ENCODE results near the gene RGS17.
A peak's percentile ranks its signal among the peaks of the same experiment; 100 is the strongest.

The RGS17 gene

DNA sequence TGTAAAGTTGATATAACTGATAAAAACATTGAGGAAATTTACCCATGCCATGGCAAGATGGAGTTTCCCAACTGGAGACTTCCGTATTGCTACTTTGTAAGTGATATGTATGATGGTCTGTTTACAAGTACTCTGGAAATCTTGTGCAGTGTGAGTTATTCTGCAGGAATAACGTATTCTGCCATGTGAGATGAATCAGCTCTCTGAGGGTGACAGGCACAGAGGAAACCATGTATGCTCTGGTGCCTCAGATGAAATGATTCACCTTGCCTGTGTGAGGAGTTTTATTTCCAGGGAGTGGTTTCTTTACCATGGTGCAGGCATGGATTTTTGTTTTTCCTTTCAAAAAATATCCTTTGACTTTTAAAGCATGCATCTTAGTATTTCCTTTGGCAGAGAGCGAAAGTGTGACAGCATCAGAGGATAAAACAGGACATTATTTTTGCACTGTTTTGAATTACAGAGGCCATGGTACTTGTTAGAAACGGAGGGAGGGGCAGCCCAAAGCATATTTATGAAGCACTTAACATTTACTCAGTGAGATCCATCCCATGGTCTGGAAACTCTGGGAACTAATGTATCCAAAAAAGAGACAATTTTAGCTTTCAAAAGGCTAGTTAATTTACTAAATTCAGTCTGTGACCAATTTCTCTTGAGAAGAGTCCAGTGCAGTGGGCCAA lies 92.6 kb downstream of the RGS17 start:
- Histone ChIP-seq H3K36me3 (ENCODE audit: insufficient read depth, low read length) (no peaks in the 10 kb centered on the region), H3F3A (ENCODE audit: low read depth) (no peaks in the 10 kb centered on the region), H4K20me1 (ENCODE audit: insufficient read depth, low read length, poor library complexity, severe bottlenecking) (no peaks in the 10 kb centered on the region), H3K9me3 (ENCODE audit: insufficient read depth, low read depth, low read length) (no peaks in the 10 kb centered on the region), H3K4me2 (ENCODE audit: low read depth, low read length, poor library complexity, severe bottlenecking) (no peak overlapping the region), H3K9me2 (replicated peaks; ENCODE audit: low read depth, low read length) (no peaks in the 10 kb centered on the region), H3K4me3 (ENCODE audit: low read length, poor library complexity, severe bottlenecking) (no peak overlapping the region), H3K9ac (ENCODE audit: low read depth, low read length, poor library complexity, severe bottlenecking) (no peak overlapping the region), H2AFZ (ENCODE audit: low read length) (no peak overlapping the region), H3K4me1 (ENCODE audit: insufficient read depth, low read length, poor library complexity, severe bottlenecking) (no peaks in the 10 kb centered on the region), H3K27me3 (ENCODE audit: insufficient read depth, low read length, poor library complexity, severe bottlenecking) (no peaks in the 10 kb centered on the region), H3K79me2 (ENCODE audit: insufficient read depth, low read length) (no peaks in the 10 kb centered on the region)
- TF ChIP-seq, protein P1, sequence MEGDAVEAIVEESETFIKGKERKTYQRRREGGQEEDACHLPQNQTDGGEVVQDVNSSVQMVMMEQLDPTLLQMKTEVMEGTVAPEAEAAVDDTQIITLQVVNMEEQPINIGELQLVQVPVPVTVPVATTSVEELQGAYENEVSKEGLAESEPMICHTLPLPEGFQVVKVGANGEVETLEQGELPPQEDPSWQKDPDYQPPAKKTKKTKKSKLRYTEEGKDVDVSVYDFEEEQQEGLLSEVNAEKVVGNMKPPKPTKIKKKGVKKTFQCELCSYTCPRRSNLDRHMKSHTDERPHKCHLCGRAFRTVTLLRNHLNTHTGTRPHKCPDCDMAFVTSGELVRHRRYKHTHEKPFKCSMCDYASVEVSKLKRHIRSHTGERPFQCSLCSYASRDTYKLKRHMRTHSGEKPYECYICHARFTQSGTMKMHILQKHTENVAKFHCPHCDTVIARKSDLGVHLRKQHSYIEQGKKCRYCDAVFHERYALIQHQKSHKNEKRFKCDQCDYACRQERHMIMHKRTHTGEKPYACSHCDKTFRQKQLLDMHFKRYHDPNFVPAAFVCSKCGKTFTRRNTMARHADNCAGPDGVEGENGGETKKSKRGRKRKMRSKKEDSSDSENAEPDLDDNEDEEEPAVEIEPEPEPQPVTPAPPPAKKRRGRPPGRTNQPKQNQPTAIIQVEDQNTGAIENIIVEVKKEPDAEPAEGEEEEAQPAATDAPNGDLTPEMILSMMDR (conservative IDR thresholded peaks at IDR 0.05; ENCODE audit: low read length): no peak
- no peak for TF ChIP-seq EZH2phosphoT487 (IDR thresholded peaks at IDR 0.05; ENCODE audit: borderline replicate concordance)

DNA sequence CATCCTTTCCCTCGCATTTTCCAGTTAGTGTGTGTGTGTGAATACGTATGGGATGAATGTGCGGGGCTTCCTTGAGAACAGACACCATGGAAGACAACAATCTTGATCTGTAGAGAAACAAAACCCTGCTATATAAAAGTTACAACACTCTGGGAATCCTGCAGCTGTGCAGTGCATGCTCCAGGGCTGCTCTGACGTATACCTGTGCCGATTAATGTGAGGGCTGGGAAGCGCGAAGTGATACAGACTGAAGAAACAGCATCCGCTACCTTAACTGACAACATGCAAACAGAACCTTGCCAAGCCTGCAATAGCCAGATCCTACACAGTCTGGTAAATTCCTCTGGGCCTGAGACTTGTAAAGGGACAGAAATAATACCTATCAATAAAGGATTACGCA lies 96.9 kb downstream of the RGS17 start:
- H3K4me3 ChIP-seq (ENCODE audit: low read length, poor library complexity, severe bottlenecking): no peak overlapping the region
- no peaks in the 10 kb centered on the region for H4K20me1 ChIP-seq (ENCODE audit: insufficient read depth, low read length, poor library complexity, severe bottlenecking)
- no peak overlapping the region for H3K9ac ChIP-seq (ENCODE audit: low read depth, low read length, poor library complexity, severe bottlenecking)
- H3K27me3 ChIP-seq (ENCODE audit: insufficient read depth, low read length, poor library complexity, severe bottlenecking): no peaks in the 10 kb centered on the region
- H3K4me1 ChIP-seq (ENCODE audit: insufficient read depth, low read length, poor library complexity, severe bottlenecking): no peaks in the 10 kb centered on the region
- no peak for TF ChIP-seq EZH2phosphoT487 (IDR thresholded peaks at IDR 0.05; ENCODE audit: borderline replicate concordance)
- TF ChIP-seq, protein P1 (conservative IDR thresholded peaks at IDR 0.05; ENCODE audit: low read length): no peak
- no peaks in the 10 kb centered on the region for H3K36me3 ChIP-seq (ENCODE audit: insufficient read depth, low read length)
- H3K4me2 ChIP-seq (ENCODE audit: low read depth, low read length, poor library complexity, severe bottlenecking): no peak overlapping the region
- no peaks in the 10 kb centered on the region for H3F3A ChIP-seq (ENCODE audit: low read depth)
- no peaks in the 10 kb centered on the region for H3K9me2 ChIP-seq (replicated peaks; ENCODE audit: low read depth, low read length)
- H3K79me2 ChIP-seq (ENCODE audit: insufficient read depth, low read length): no peaks in the 10 kb centered on the region
- no peak overlapping the region for H2AFZ ChIP-seq (ENCODE audit: low read length)
- H3K9me3 ChIP-seq (ENCODE audit: insufficient read depth, low read depth, low read length): no peaks in the 10 kb centered on the region

DNA sequence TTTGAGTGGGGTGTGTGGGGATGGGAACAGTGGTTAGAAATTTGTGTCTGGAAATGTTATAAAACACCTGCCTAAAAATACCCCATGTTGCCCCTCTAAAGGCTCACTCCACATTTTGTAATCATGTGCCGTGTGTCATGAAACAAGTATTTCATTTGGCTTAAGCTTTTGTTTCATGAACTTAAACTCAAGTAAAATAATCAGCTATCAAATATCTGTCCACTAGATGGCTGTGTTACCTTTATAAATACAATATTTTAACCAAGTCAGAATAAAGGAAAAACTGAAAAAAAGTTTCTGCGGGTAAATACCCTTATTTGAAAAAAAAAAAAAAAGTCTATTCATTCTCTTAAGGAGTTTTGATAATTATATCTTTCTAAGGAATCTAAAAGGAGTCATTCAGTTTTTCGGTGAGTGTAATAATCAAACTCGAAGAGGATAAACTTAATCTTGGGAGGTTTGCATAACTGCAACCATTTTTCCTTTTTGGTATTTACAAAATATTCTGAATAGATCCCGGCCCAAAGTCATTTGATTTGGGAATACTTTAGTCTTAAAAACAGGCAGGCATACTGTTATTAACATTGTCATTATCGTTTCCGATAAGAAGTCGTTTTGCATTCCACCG lies 98.7 kb downstream of the RGS17 start:
- no peak overlapping the region for H3K4me2 ChIP-seq (ENCODE audit: low read depth, low read length, poor library complexity, severe bottlenecking)
- H3K9ac ChIP-seq (ENCODE audit: low read depth, low read length, poor library complexity, severe bottlenecking): no peak overlapping the region

More for the DNA sequence above, 98.7 kb downstream of the RGS17 start:
- Histone ChIP-seq H3K27me3 (ENCODE audit: insufficient read depth, low read length, poor library complexity, severe bottlenecking) (no peaks in the 10 kb centered on the region), H3K4me1 (ENCODE audit: insufficient read depth, low read length, poor library complexity, severe bottlenecking) (no peaks in the 10 kb centered on the region), H4K20me1 (ENCODE audit: insufficient read depth, low read length, poor library complexity, severe bottlenecking) (no peaks in the 10 kb centered on the region), H3K9me3 (ENCODE audit: insufficient read depth, low read depth, low read length) (no peaks in the 10 kb centered on the region), H3K79me2 (ENCODE audit: insufficient read depth, low read length) (no peaks in the 10 kb centered on the region), H3K4me3 (ENCODE audit: low read length, poor library complexity, severe bottlenecking) (no peak overlapping the region), H2AFZ (ENCODE audit: low read length) (0 out of 2 replicates have a peak overlapping the region, but pooled peaks have one; percentile 41), H3F3A (ENCODE audit: low read depth) (no peaks in the 10 kb centered on the region), H3K36me3 (ENCODE audit: insufficient read depth, low read length) (no peaks in the 10 kb centered on the region), H3K9me2 (replicated peaks; ENCODE audit: low read depth, low read length) (no peaks in the 10 kb centered on the region)
- TF ChIP-seq, protein P1 (conservative IDR thresholded peaks at IDR 0.05; ENCODE audit: low read length): peak; percentile 78
- no peak for TF ChIP-seq EZH2phosphoT487 (IDR thresholded peaks at IDR 0.05; ENCODE audit: borderline replicate concordance)
